ENCODE measurements around the gene LCORL.

DNA sequence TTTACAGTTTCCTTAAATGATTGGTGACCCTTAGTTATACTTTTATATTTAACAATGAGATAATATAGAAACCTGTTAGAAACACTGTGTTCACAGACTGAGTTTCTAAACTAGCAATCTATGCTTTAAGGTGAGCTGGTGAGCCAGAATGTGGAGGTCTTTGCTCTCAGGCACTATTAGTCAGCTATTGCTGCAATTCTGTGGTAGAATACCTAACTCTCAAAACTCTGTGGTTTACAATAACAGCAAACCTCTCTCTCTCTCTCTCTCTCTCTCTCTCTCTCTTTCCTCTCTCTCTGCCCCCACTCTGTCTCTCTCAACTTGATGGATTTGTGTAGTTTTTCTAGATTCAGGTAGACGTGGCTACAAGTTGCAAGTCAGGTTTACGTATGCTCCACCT, 17.6 kb upstream of the LCORL start:
- no peak for TF ChIP-seq SPI1 (IDR thresholded peaks at IDR 0.05; ENCODE audit: borderline replicate concordance, low read depth)
- TF ChIP-seq, protein P1, sequence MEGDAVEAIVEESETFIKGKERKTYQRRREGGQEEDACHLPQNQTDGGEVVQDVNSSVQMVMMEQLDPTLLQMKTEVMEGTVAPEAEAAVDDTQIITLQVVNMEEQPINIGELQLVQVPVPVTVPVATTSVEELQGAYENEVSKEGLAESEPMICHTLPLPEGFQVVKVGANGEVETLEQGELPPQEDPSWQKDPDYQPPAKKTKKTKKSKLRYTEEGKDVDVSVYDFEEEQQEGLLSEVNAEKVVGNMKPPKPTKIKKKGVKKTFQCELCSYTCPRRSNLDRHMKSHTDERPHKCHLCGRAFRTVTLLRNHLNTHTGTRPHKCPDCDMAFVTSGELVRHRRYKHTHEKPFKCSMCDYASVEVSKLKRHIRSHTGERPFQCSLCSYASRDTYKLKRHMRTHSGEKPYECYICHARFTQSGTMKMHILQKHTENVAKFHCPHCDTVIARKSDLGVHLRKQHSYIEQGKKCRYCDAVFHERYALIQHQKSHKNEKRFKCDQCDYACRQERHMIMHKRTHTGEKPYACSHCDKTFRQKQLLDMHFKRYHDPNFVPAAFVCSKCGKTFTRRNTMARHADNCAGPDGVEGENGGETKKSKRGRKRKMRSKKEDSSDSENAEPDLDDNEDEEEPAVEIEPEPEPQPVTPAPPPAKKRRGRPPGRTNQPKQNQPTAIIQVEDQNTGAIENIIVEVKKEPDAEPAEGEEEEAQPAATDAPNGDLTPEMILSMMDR (IDR thresholded peaks at IDR 0.05; ENCODE audit: insufficient read depth, low read length): no peak
- TF ChIP-seq, protein P2, sequence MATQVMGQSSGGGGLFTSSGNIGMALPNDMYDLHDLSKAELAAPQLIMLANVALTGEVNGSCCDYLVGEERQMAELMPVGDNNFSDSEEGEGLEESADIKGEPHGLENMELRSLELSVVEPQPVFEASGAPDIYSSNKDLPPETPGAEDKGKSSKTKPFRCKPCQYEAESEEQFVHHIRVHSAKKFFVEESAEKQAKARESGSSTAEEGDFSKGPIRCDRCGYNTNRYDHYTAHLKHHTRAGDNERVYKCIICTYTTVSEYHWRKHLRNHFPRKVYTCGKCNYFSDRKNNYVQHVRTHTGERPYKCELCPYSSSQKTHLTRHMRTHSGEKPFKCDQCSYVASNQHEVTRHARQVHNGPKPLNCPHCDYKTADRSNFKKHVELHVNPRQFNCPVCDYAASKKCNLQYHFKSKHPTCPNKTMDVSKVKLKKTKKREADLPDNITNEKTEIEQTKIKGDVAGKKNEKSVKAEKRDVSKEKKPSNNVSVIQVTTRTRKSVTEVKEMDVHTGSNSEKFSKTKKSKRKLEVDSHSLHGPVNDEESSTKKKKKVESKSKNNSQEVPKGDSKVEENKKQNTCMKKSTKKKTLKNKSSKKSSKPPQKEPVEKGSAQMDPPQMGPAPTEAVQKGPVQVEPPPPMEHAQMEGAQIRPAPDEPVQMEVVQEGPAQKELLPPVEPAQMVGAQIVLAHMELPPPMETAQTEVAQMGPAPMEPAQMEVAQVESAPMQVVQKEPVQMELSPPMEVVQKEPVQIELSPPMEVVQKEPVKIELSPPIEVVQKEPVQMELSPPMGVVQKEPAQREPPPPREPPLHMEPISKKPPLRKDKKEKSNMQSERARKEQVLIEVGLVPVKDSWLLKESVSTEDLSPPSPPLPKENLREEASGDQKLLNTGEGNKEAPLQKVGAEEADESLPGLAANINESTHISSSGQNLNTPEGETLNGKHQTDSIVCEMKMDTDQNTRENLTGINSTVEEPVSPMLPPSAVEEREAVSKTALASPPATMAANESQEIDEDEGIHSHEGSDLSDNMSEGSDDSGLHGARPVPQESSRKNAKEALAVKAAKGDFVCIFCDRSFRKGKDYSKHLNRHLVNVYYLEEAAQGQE (IDR thresholded peaks at IDR 0.05; ENCODE audit: insufficient replicate concordance, low read depth): no peak
- TF ChIP-seq POLR2AphosphoS5 (IDR thresholded peaks at IDR 0.05; ENCODE audit: low read depth): no peak
